OCI-LY1 (cell line): ENCODE data around the gene HOXA2.

Source experiments
- H2AFZ ChIP-seq: fragments of 200-600 bp; sonication (generic), shearing (Covaris generic); 2 replicates; pipeline ENCODE4 v1.6.0; 2014; ENCODE audit warnings: antibody characterized with exemption, mild to moderate bottlenecking, low read length
- H3F3A ChIP-seq: fragments of 200-600 bp; sonication (generic), shearing (Covaris generic); 2 replicates; pipeline ENCODE4 v1.6.0; 2014; ENCODE audit warnings: mild to moderate bottlenecking, antibody characterized with exemption, low read length, moderate library complexity; ENCODE audit not compliant: insufficient read depth
- H3K27ac ChIP-seq: fragments of 200-600 bp; sonication (generic); 2 replicates; pipeline ENCODE4 v1.5.1; 2014; ENCODE audit warnings: low read length, mixed run types, mild to moderate bottlenecking, low read depth; ENCODE audit not compliant: poor library complexity, severe bottlenecking
- H3K27me3 ChIP-seq: fragments of 200-600 bp; sonication (generic); 2 replicates; pipeline ENCODE4 v1.6.0; 2014; ENCODE audit warnings: antibody characterized with exemption, mild to moderate bottlenecking, low read length, moderate library complexity; ENCODE audit not compliant: insufficient read depth
- H3K36me3 ChIP-seq: fragments of 200-600 bp; sonication (generic); 2 replicates; pipeline ENCODE4 v1.6.1; 2014; ENCODE audit warnings: mild to moderate bottlenecking, antibody characterized with exemption, low read length, moderate library complexity, mixed read lengths; ENCODE audit not compliant: insufficient read depth
- H3K4me1 ChIP-seq: fragments of 200-600 bp; sonication (generic); 2 replicates; pipeline ENCODE4 v1.5.1; 2014; ENCODE audit warnings: mild to moderate bottlenecking, low read length, moderate library complexity; ENCODE audit not compliant: insufficient read depth, severe bottlenecking
- H3K4me2 ChIP-seq: fragments of 200-600 bp; sonication (generic), shearing (Covaris generic); 2 replicates; pipeline ENCODE4 v1.6.1; 2014; ENCODE audit warnings: low read length
- H3K4me3 ChIP-seq: fragments of 200-600 bp; sonication (generic); 2 replicates; pipeline ENCODE4 v1.5.1; 2014; ENCODE audit warnings: low read length, low read depth, mild to moderate bottlenecking, mixed read lengths; ENCODE audit not compliant: poor library complexity, severe bottlenecking
- H3K79me2 ChIP-seq: fragments of 200-600 bp; shearing (Covaris generic); 2 replicates; pipeline ENCODE4 v1.6.1; 2016; ENCODE audit warnings: mixed run types, low read length, mixed read lengths; ENCODE audit not compliant: insufficient read depth
- H3K9ac ChIP-seq: fragments of 200-600 bp; sonication (generic), shearing (Covaris generic); 2 replicates; pipeline ENCODE4 v1.6.1; 2014; ENCODE audit warnings: mild to moderate bottlenecking, low read length, mixed read lengths
- H3K9me2 ChIP-seq: fragments of 200-600 bp; sonication (generic), shearing (Covaris generic); 2 replicates; pipeline ENCODE4 v1.6.1; 2014; ENCODE audit warnings: low read depth, mild to moderate bottlenecking, low read length, mixed read lengths
- H3K9me3 ChIP-seq: fragments of 200-600 bp; shearing (Covaris generic); 2 replicates; pipeline ENCODE4 v1.6.1; 2014; ENCODE audit warnings: low read length, mixed read lengths
- H4K20me1 ChIP-seq: fragments of 200-600 bp; sonication (generic), shearing (Covaris generic); 2 replicates; pipeline ENCODE4 v1.6.0; 2016; ENCODE audit warnings: mild to moderate bottlenecking, low read length; ENCODE audit not compliant: insufficient read depth
- CTCF ChIP-seq: fragments of 200-600 bp; sonication (generic), shearing (Covaris generic); IDR thresholded peaks from 2 replicates; pipeline ENCODE4 v1.5.1; 2017; ENCODE audit warnings: mild to moderate bottlenecking, antibody characterized with exemption, low read length, moderate library complexity, mixed read lengths
- EZH2 ChIP-seq: fragments of 200-600 bp; sonication (generic), shearing (Covaris generic); IDR thresholded peaks from 2 replicates; pipeline ENCODE4 v1.8.0; 2017; ENCODE audit warnings: borderline replicate concordance, mixed run types, mild to moderate bottlenecking, antibody characterized with exemption, low read length, moderate library complexity, mixed read lengths

The HOXA2 gene

GRCh38 chr7:27123007-27123476, 20.6 kb upstream of the HOXA2 start:
- no peaks in the 10 kb centered on the region for H3F3A ChIP-seq
- no peaks in the 10 kb centered on the region for H3K36me3 ChIP-seq
- H3K4me1 ChIP-seq = no peaks in the 10 kb centered on the region
- H3K4me2 ChIP-seq = no peak overlapping the region
- no peaks in the 10 kb centered on the region for H3K9me3 ChIP-seq
- H3K79me2 ChIP-seq = no peaks in the 10 kb centered on the region
- no peak overlapping the region for H2AFZ ChIP-seq
- TF ChIP-seq CTCF = no peak
- TF ChIP-seq EZH2 = no peak
- H4K20me1 ChIP-seq = no peaks in the 10 kb centered on the region
- no peak overlapping the region for H3K4me3 ChIP-seq
- no peak overlapping the region for H3K27ac ChIP-seq
- no peaks in the 10 kb centered on the region; the same call in 1 of the 2 replicates for H3K27me3 ChIP-seq
- H3K9me2 ChIP-seq = no peaks in the 10 kb centered on the region
- no peak overlapping the region for H3K9ac ChIP-seq

GRCh38 chr7:27122077-27122910, 19.8 kb upstream of the HOXA2 start:
- H4K20me1 ChIP-seq = no peaks in the 10 kb centered on the region
- H2AFZ ChIP-seq = no peak overlapping the region
- no peaks in the 10 kb centered on the region; the same call in 1 of the 2 replicates for H3K27me3 ChIP-seq
- no peaks in the 10 kb centered on the region for H3K9me3 ChIP-seq
- no peaks in the 10 kb centered on the region for H3K79me2 ChIP-seq
- H3K9me2 ChIP-seq = no peaks in the 10 kb centered on the region
- H3K9ac ChIP-seq = no peak overlapping the region
- H3K4me3 ChIP-seq = no peak overlapping the region
- H3K36me3 ChIP-seq = no peaks in the 10 kb centered on the region
- H3K27ac ChIP-seq = no peak overlapping the region
- no peaks in the 10 kb centered on the region for H3K4me1 ChIP-seq
- H3F3A ChIP-seq = no peaks in the 10 kb centered on the region
- no peak for TF ChIP-seq EZH2
- TF ChIP-seq CTCF = no peak
- no peak overlapping the region for H3K4me2 ChIP-seq

DNA sequence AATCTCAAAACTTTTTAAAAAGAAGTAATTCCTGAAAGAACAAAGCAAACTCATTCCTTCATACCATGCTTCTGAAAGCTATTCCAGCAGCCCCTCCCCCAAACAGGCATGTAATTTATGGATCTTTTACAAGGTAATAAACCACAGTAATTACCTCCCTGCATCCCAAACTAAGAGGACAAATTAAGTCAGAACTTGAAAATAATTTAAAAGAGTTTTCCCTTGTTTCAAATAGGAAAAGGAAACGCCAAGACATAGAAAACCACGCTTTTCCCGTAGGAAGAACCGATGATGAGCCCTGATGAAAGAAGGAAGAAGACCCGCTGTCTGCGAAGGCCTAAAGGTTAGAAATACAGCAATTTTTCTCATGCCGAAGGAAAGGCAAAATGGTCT, 19.2 kb upstream of the HOXA2 start:
- H3K4me1 ChIP-seq = no peaks in the 10 kb centered on the region
- H3K9me2 ChIP-seq = no peaks in the 10 kb centered on the region
- no peak overlapping the region for H3K4me2 ChIP-seq
- H2AFZ ChIP-seq = no peak overlapping the region
- TF ChIP-seq EZH2 = no peak
- no peak for TF ChIP-seq CTCF
- no peak overlapping the region for H3K27ac ChIP-seq
- no peak overlapping the region for H3K4me3 ChIP-seq
- no peaks in the 10 kb centered on the region for H3F3A ChIP-seq
- no peaks in the 10 kb centered on the region for H3K9me3 ChIP-seq
- no peaks in the 10 kb centered on the region; the same call in 1 of the 2 replicates for H3K27me3 ChIP-seq
- no peaks in the 10 kb centered on the region for H4K20me1 ChIP-seq
- no peak overlapping the region for H3K9ac ChIP-seq
- no peaks in the 10 kb centered on the region for H3K79me2 ChIP-seq
- H3K36me3 ChIP-seq = no peaks in the 10 kb centered on the region
